NCI-H1436 (cell line): Measurements from ENCODE around the gene TM2D3.
A peak's percentile ranks its signal among the peaks of the same experiment; 100 is the strongest.

ENCODE experiments used
- DNase-seq: peaks from one replicate; lab custom pipeline; 2025; lab: John Stamatoyannopoulos, UW

Gene TM2D3

GRCh38 chr15:101623367-101624304, 28.5 kb downstream of the TM2D3 start:
- no peak for DNase-seq

DNA sequence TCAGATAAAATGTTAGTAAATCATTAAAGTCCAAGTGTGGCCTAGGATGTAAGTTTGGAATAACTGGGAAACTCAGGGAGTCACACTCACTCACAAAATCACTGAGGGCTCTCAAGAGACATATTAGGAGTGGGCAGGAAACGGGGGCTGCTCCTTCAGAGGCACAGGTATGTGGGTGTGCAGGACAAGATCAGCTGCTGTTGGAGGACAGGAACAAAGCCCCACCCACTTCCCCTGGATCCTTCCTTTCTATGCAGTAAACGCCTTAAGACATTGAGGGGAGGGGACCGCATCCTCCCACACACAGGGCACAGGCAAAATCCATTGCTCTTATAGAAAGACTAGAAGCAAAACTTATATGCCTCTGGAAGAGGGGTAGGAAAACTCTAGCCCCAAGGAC, 30.2 kb downstream of the TM2D3 start:
- DNase-seq: no peak

DNA sequence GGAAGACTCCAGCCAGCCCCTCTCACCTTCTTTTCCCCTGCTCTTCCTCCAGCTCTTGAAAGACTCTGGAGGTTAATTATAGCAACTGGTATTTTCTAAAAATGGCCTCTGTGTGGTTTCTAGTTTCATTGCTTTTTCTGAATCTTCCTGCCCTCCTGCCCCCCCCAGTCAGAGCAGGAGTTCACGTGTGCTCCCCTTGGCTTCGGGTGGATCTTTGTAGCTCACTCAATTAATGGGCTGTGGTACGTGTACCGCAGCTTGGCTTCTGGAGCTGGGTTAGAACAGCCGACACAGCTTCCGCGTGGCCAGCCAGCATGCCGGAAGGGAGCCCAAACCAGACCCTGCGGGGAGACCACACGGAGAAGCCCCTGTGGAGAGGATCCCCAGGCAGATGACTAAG, 31.5 kb downstream of the TM2D3 start:
- no peak for DNase-seq

DNA sequence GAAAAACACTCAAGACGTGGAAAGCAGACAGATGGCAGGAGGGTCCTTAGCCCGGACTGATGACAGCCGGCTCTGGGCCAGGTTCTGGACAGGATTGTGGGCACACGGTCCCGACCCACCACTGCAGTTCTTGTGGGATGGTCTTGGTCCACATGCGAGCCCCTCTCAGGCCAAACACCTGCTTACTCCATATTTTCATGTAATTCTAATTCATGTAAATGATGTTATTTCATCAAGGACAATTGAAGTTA, 32.6 kb downstream of the TM2D3 start:
- no peak for DNase-seq

DNA sequence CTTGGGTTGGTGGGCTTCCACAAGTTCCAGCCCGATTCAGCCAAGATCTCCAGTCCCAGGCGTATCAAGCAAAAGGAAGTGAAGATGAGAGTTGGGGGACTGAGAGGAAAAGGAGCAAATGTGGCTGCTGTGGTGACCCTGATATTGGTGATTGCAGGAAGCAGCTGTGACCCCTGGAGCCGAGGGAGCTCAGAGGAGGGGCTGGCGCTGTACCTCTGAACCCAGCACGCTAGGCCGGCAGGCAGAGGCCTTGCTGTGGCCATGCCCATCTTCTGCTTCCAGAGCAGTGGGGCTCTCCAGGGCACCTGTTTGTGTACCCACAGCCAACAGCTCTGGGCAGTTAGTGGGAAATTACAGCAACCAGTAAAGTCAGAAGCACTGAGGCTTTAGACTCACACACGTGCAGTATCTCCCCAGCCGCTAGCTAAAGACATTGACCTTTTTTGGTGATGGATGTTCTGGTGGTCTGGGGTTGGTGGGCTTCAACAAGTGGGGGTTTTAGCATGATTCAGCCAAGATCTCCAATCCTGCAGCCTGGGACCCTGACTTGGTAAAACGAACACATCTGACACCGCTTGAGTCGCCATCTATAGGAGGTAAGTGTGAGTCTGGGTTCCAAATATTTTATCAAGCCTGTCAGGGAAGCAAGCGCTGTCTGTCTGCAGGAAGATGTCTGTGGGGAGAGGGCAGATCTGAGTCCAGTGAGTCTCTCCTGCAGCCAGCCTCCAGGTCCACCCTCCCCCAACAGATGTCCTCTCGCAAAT, 33.1 kb downstream of the TM2D3 start:
- no peak for DNase-seq

GRCh38 chr15:101618076-101618475, 34.1 kb downstream of the TM2D3 start:
- DNase-seq: no peak

DNA sequence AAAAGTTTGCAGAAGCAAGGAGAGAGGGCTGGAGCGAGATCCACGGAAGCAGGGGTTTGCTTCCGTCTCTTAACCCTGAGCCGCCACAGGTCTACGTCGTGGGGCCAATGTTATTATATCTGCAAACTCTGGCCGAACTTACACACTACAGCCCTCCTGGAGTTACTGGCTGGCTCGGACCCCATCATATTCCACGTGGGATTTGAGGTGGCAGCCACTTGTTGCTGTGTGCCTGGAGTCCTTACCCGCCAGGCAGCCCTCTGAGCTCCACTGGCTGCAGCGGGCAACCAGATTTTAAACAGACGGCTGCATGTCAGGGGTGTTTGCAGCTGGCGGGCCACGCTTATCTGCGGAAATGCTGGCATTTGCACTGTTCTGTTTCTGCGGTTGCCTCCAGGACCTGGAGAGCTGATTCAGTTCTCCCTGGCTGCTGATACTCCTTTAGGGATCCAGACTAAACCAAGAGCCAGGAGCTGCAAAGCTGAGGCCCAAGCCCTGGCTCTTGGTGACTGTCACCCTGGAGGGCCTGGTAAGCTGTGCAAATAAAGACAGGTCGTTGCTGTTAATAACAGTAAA, 34.7 kb downstream of the TM2D3 start:
- no peak for DNase-seq

DNA sequence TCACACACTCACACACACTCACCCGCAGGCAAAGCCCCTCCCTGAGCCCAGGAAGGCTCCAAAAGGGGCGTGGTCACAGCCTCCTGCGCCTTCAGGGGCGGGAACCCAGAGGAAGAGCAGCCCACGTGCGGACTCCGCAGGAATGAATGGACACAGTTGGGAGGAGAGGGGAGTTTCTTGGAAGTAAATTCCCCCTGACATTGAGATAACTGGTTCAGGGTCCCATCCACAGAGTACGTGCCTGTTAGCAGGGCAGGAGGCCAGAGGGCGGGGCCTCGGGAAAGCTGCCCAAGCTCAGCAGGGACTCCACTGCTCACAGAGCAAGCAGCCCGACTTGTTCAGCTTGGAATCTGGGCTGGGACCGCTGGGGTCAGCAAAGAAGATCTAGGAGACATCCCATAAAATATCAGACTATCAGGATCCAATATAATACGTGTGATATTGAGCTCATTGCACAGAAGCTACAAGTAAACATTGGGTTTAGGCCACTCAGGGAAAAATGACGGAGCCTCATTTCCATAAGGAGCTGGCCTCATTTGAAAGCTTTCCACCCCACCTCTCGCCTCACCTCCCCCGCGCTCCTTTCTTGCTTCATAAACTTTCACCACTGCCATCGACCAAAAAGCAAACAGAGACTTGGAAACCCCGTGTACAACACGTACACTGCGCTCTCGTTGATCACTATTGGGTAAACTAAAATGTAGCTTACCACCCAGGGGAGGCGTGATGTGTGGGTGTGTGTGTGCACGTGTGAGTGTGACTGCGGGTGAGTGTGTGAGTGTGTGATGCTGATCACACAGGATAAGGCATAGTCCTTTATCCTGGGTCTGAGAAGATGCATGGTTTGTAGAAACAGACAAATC, 36.0 kb downstream of the TM2D3 start:
- no peak for DNase-seq

DNA sequence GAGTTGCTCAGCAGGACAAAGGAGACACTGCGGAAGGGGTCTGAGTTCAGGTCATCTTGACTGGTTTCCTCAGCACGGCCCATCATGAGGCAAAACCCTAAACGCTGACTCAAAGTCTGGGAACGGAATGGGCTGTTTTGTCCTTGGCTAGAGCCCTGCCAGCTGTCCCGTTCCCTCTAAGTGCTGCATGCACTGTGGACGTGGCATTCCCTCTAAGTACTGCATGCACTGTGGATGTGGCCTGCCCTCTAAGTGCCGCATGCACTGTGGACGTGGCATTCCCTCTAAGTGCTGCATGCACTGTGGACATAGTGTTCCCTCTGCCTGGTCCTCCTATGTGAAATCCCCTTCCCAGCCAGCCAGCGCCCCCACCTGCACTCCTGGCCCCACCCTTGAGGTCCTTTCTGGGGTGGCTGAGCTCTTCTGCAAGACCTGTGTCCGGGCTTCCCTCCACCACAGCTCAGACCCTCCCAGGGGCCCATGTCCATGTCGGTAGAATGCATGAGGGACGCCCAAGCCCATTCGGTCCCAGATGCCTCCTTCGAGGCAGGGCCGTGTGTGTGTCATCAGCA, 36.7 kb downstream of the TM2D3 start:
- no peak for DNase-seq

DNA sequence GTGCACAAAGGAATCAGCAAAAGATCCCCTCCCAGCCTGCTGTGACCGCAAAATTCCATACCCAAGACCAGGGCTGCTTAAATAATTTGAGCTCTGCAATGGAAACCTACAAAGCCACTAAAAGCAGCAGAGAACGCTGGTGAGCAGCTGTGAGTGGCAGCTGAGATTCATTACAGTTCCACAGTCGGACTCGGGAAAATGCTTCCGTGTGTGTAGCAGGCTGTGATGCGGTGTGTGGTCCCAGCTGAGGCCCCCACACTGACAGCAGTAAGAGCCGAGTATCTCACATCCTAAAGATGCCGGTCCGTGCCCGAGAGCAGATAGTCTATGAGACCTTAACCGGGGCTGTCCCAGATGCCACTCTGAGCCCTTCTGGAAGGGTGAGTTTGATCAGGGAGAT, 37.4 kb downstream of the TM2D3 start:
- no peak for DNase-seq

- no peak for DNase-seq
Observed at GRCh38 chr15:101614001-101614585, 38.1 kb downstream of the TM2D3 start.

GRCh38 chr15:101613130-101614000, 38.8 kb downstream of the TM2D3 start:
- DNase-seq: peak; percentile 70

DNA sequence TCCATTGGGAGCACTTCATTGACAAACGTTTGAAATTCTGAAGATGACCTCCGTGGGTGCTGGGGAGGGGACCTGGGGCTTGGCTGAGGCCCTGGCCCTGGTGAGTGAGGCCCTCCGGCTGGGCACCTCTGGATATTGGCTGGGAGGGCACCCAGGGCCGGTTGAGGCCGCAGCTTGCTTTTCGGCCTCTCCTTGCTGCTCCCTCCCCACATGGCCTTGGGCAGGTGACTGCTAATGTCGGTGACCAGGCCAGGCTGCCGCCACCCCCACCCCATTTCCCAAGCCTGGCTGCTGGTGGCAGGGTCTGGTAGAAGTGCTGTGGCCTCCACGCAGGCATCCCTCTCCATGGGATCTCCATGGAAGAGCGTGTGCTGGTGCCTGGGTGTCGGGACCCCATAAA, 39.5 kb downstream of the TM2D3 start:
- no peak for DNase-seq

GRCh38 chr15:101611580-101612299, 40.4 kb downstream of the TM2D3 start:
- no peak for DNase-seq

DNA sequence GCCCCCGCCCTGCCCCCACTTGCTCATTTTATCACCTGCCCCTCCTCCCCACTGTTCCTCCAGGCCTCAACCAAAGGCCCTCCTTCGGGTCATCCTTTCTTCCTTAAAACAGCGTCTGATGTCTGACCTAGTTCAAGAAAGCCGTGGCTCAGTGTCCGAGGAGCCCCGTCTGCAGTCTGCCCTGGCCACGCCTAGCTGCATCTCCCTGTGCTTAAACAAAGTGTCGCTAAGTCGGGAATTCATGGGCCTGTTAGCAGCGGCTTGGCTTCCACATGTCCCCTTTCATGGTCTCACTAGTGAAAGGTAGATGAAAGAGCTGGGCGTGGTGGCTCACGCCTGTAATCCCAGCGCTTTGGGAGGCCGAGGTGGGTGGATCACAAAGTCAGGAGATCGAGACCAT, 41.2 kb downstream of the TM2D3 start:
- DNase-seq: no peak

- DNase-seq: no peak
Observed at GRCh38 chr15:101610611-101611000, 41.6 kb downstream of the TM2D3 start.

DNA sequence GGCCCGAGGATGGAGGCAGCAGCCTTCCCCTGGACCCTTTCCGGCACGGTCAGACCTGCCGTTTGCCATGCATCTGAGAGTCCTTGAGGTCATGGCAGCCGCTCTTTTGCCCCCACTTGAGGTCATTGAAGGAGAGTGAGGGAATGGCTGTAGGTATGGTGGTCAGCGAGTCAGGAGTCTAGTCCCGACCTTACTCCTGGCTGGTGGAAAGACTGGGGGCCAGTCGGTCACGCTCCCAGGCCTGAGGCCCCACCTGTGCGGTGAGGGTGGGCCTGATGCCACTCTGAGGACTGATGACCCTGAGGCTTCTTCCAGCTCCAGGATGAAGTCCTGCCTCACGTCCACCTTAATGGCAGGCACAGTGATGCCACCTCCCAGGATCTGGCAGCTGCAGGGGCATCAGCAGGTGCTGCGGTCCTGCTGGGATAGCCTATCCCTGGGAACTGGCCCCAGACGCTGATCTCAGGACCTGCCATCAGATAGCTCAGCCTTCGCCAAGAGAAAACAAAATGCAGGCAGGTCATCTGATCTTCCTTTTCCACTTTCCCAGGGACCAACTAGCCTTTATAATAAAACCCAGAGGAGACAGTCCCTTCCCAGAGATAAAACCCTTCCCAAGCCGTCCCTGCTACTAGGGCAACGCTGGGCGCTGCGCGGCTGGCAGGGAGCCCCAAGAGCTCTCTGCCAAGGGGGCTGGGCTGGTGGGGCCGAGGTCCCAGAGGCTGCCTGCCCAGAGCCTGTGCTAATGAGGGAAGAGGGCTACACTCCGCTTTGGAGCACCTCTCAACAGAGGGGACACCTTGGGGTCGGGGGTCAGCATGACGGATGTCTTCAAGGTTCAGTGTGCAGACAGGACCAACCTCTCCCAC, 42.2 kb downstream of the TM2D3 start:
- no peak for DNase-seq

DNA sequence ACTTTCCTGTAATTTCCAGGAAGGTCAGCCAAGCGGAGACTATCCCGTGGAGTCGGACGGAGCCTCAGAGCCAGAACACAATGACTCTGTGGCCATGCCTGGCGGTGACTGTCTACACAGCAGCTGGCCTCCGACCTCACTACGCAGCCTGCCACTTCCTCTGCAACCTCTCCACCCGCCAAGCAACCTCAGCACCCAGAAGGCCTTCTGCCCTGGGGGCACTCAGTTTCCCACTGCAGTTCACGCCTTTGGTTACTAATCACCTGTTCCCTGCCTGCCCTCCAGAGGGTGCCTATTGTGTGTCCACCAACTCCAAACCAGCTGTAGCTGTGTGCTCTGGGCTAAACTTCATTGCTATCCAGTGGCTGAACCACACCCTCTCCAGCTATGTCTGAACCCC, 44.0 kb downstream of the TM2D3 start:
- no peak for DNase-seq

DNA sequence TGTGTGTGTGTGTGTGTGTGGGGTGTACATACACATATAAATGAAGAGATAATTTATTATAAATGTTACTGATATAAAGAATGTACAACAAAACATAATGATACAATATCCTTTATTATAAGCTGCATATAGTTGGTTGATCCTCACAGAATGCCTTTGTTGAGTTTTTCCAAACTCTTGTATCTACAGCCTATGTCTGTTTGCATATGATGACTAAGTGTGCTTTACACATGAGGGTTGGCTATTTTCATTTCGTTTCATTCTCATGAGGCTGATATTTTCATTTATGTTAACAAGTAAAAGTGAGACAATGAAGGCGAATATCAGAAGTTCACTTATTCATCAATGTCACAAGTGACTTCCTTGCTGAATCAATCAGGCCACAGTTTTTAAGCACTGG, 45.1 kb downstream of the TM2D3 start:
- DNase-seq: no peak
